ENCODE data around the gene TUBG1. TPM values are rescaled to one million over a fixed set of nuclear protein-coding genes. Genes with fewer than 3 reads are reported as not detected.

TUBG1 gene
- total and polyA plus RNA-seq, 9 of the 15 experiments (the other 6 are each of a cell fraction or from before 2014, with no cell fraction given): 33.1 to 147 (median 66.0) TPM

DNA sequence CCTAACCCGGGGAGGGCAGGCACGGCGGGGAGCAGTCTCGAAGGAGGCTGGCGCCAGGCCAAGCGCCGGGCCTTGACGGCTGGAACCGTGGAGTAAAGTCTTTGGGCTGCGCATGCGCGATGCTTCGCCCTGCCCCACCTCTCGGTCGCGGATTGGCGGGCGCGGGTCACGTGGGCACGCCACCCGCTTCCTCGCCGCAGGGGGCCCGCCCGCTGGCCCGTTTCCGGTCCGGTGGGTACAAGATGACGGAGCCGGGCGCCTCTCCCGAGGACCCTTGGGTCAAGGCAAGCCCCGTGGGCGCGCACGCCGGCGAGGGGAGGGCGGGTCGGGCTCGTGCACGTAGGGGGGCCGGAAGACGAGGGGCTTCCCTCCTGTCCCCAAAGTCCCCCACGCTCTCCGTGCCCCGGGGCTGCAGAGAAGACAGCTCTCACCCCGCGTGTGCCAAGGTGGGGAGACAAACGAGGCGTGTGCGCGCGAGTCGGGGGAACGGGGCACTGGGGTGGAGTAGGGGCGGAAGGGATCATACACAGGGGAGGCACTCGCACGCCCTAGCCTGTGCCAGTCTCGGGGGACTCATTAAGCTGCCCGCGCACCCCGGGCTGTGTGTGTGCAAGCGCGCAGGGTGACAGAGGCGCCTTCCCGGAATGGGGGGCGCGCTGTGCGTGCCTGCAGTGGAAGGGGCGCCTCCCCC lies 42.5 kb upstream of the TUBG1 start, which contains the start of gene MLX (continued):
- TF ChIP-seq, protein P1, sequence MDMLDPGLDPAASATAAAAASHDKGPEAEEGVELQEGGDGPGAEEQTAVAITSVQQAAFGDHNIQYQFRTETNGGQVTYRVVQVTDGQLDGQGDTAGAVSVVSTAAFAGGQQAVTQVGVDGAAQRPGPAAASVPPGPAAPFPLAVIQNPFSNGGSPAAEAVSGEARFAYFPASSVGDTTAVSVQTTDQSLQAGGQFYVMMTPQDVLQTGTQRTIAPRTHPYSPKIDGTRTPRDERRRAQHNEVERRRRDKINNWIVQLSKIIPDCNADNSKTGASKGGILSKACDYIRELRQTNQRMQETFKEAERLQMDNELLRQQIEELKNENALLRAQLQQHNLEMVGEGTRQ (CRISPR knock-in tag; IDR thresholded peaks at IDR 0.05): peak; percentile 100
- TF ChIP-seq SREBF2 (CRISPR knock-in tag; IDR thresholded peaks at IDR 0.05) (no peak; the same call in 1 of the 2 replicates), CEBPB (tag; IDR thresholded peaks at IDR 0.05) (no peak), CBX1 (IDR thresholded peaks at IDR 0.05; ENCODE audit: low read depth) (0 out of 2 replicates have a peak, but pooled peaks have one; percentile 62), ZNF224 (CRISPR knock-in tag; IDR thresholded peaks at IDR 0.05) (no peak), XRCC5 (IDR thresholded peaks at IDR 0.05; ENCODE audit: low read depth, low read length) (no peak), ZNF699 (CRISPR knock-in tag; IDR thresholded peaks at IDR 0.05; ENCODE audit: insufficient replicate concordance) (no peak), CBFA2T3 (IDR thresholded peaks at IDR 0.05) (no peak), EGR1 (conservative IDR thresholded peaks at IDR 0.05) (peak; percentile 47; the same call in 1 of the 2 replicates), SREBF1 (IDR thresholded peaks at IDR 0.05; ENCODE audit: borderline replicate concordance, low read depth, low read length) (peak; percentile 33; the same call in 1 of the 2 replicates), ZBTB1 (CRISPR knock-in tag; IDR thresholded peaks at IDR 0.05; ENCODE audit: borderline replicate concordance, low read depth) (no peak), WHSC1 (IDR thresholded peaks at IDR 0.05; ENCODE audit: low read length) (no peak), SMARCE1 (IDR thresholded peaks at IDR 0.05) (no peak), RNF2 (IDR thresholded peaks at IDR 0.05) (0 out of 2 replicates have a peak, but pooled peaks have one; percentile 49), ZNF212 (CRISPR knock-in tag; IDR thresholded peaks at IDR 0.05) (no peak), ZC3H4 (CRISPR knock-in tag; IDR thresholded peaks at IDR 0.05; ENCODE audit: borderline replicate concordance) (no peak), SMARCA5 (IDR thresholded peaks at IDR 0.05) (0 out of 2 replicates have a peak, but pooled peaks have one; percentile 12)
- TF ChIP-seq, protein P2, sequence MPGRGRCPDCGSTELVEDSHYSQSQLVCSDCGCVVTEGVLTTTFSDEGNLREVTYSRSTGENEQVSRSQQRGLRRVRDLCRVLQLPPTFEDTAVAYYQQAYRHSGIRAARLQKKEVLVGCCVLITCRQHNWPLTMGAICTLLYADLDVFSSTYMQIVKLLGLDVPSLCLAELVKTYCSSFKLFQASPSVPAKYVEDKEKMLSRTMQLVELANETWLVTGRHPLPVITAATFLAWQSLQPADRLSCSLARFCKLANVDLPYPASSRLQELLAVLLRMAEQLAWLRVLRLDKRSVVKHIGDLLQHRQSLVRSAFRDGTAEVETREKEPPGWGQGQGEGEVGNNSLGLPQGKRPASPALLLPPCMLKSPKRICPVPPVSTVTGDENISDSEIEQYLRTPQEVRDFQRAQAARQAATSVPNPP (IDR thresholded peaks at IDR 0.05; ENCODE audit: borderline replicate concordance, insufficient read depth, insufficient read length): no peak
- TF ChIP-seq, protein P3, sequence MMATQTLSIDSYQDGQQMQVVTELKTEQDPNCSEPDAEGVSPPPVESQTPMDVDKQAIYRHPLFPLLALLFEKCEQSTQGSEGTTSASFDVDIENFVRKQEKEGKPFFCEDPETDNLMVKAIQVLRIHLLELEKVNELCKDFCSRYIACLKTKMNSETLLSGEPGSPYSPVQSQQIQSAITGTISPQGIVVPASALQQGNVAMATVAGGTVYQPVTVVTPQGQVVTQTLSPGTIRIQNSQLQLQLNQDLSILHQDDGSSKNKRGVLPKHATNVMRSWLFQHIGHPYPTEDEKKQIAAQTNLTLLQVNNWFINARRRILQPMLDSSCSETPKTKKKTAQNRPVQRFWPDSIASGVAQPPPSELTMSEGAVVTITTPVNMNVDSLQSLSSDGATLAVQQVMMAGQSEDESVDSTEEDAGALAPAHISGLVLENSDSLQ (IDR thresholded peaks at IDR 0.05): peak; percentile 21; the same call in 1 of the 2 replicates
- TF ChIP-seq, protein P4, sequence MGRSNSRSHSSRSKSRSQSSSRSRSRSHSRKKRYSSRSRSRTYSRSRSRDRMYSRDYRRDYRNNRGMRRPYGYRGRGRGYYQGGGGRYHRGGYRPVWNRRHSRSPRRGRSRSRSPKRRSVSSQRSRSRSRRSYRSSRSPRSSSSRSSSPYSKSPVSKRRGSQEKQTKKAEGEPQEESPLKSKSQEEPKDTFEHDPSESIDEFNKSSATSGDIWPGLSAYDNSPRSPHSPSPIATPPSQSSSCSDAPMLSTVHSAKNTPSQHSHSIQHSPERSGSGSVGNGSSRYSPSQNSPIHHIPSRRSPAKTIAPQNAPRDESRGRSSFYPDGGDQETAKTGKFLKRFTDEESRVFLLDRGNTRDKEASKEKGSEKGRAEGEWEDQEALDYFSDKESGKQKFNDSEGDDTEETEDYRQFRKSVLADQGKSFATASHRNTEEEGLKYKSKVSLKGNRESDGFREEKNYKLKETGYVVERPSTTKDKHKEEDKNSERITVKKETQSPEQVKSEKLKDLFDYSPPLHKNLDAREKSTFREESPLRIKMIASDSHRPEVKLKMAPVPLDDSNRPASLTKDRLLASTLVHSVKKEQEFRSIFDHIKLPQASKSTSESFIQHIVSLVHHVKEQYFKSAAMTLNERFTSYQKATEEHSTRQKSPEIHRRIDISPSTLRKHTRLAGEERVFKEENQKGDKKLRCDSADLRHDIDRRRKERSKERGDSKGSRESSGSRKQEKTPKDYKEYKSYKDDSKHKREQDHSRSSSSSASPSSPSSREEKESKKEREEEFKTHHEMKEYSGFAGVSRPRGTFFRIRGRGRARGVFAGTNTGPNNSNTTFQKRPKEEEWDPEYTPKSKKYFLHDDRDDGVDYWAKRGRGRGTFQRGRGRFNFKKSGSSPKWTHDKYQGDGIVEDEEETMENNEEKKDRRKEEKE (IDR thresholded peaks at IDR 0.05; ENCODE audit: borderline replicate concordance in 1 of 2, control insufficient read depth in 1 of 2, low read depth in 2 of 2, low read length in 1 of 2): no peak
- TF ChIP-seq, protein P5, sequence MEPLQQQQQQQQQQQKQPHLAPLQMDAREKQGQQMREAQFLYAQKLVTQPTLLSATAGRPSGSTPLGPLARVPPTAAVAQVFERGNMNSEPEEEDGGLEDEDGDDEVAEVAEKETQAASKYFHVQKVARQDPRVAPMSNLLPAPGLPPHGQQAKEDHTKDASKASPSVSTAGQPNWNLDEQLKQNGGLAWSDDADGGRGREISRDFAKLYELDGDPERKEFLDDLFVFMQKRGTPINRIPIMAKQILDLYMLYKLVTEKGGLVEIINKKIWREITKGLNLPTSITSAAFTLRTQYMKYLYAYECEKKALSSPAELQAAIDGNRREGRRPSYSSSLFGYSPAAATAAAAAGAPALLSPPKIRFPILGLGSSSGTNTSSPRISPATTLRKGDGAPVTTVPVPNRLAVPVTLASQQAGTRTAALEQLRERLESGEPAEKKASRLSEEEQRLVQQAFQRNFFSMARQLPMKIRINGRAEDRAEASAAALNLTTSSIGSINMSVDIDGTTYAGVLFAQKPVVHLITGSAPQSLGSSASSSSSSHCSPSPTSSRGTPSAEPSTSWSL (CRISPR knock-in tag; IDR thresholded peaks at IDR 0.05; ENCODE audit: borderline replicate concordance): no peak
